OCI-LY7 (cell line): ENCODE data around the gene OGDH.

Experiments
- CTCF ChIP-seq: fragments of 200-600 bp; sonication (generic); conservative IDR thresholded peaks from 2 replicates; pipeline ENCODE4 v1.5.1; 2014; ENCODE audit warnings: mild to moderate bottlenecking, antibody characterized with exemption, low read length, moderate library complexity, mixed read lengths
- EZH2phosphoT487 ChIP-seq: fragments of 200-600 bp; sonication (generic); IDR thresholded peaks from 2 replicates; pipeline ENCODE4 v1.6.1; 2018; ENCODE audit warnings: low read depth, borderline replicate concordance, mild to moderate bottlenecking, mixed run types, antibody characterized with exemption, low read length, moderate library complexity, mixed read lengths

GRCh38 chr7:44625526-44626471, 19.4 kb downstream of the OGDH start:
- no peak for TF ChIP-seq CTCF
- TF ChIP-seq EZH2phosphoT487: no peak
